Endothelial cell of umbilical vein (primary cell): ENCODE measurements around the gene CREG2. TPM values are rescaled to one million over a fixed set of nuclear protein-coding genes. Genes with fewer than 3 reads are reported as not detected.
"Not testable (repeated sequence)": the region's sequence is repeated elsewhere in the genome, so short reads cannot be mapped to it uniquely, and the experiment has no call there.

Source experiments
- BruUV-seq: library from RNA; stranded (reverse); fragments of 400-500 nt; replicated peaks from 2 replicates; lab custom pipeline; 2021; lab: Mats Ljungman, UMichigan
- CTCF ChIA-PET: fragments of 300-600, 350-600 bp; sonication (Branson Sonifier 250); formaldehyde crosslinking; loops from one replicate; lab custom pipeline; 2021; ENCODE audit warnings: antibody characterized with exemption, inconsistent platforms; lab: Charles Lee
- POLR2A ChIA-PET: fragments of 300-600, 350-600 bp; sonication (Branson Sonifier 250); formaldehyde crosslinking; loops from one replicate; lab custom pipeline; 2021; ENCODE audit warnings: antibody characterized with exemption, inconsistent platforms; lab: Charles Lee
- DNase-seq: peaks from one replicate; pipeline ENCODE4 v3.0.0-alpha.2; 2011; ENCODE audit warnings: low read depth, low spot score
- FAIRE-seq: peaks from 2 replicates; lab custom pipeline; 2011; peaks lifted over from hg19 to GRCh38; lab: Jason Lieb, UNC
- H2AFZ ChIP-seq: 2 replicates; pipeline ENCODE4 v1.6.0; 2012; ENCODE audit warnings: low read depth, low read length, control low read depth, inconsistent platforms
- H3K27ac ChIP-seq: 2 replicates; pipeline ENCODE4 v1.5.1; 2011; ENCODE audit warnings: low read depth, mild to moderate bottlenecking, control low read depth, low read length, moderate library complexity; ENCODE audit not compliant: insufficient read depth
- H3K27me3 ChIP-seq, 2 experiments: 2 replicates each; pipeline versions ENCODE4 v1.6.0 to v1.6.1; 2011; ENCODE audit warnings: low read length in 2 of 2, mixed read lengths in 1 of 2; ENCODE audit not compliant: control insufficient read depth in 2 of 2, insufficient read depth in 2 of 2
- H3K36me3 ChIP-seq, 2 experiments: 2 replicates in 1 of 2; 3 replicates in 1 of 2; pipeline ENCODE4 v1.5.1; 2011; ENCODE audit warnings: low read length in 2 of 2, mild to moderate bottlenecking in 1 of 2, moderate library complexity in 1 of 2; ENCODE audit not compliant: control insufficient read depth in 2 of 2, insufficient read depth in 2 of 2; ENCODE audit errors: extremely low read depth in 1 of 2
- H3K4me1 ChIP-seq: 3 replicates; pipeline ENCODE4 v1.5.1; 2011; ENCODE audit warnings: mild to moderate bottlenecking, low read length; ENCODE audit not compliant: control insufficient read depth, insufficient read depth; ENCODE audit errors: extremely low read depth
- H3K4me2 ChIP-seq: 2 replicates; pipeline ENCODE4 v1.6.1; 2011; ENCODE audit warnings: low read length, control low read depth, mixed read lengths; ENCODE audit not compliant: insufficient read depth
- H3K4me3 ChIP-seq, 3 experiments: fragments of 200-600 bp in 1 of 3; sonication (generic), shearing (Covaris generic) in 1 of 3; replicated peaks in 1 of 3; 2 replicates each; pipeline ENCODE4 v1.5.1; 2011 to 2016; ENCODE audit warnings: control low read depth in 3 of 3, low read length in 3 of 3, mild to moderate bottlenecking in 2 of 3, inconsistent platforms in 1 of 3, low read depth in 1 of 3, moderate library complexity in 1 of 3; ENCODE audit not compliant: insufficient read depth in 1 of 3
- H3K79me2 ChIP-seq: 2 replicates; pipeline ENCODE4 v1.6.0; 2012; ENCODE audit warnings: low read length, inconsistent platforms; ENCODE audit not compliant: control insufficient read depth, insufficient read depth
- H3K9ac ChIP-seq: replicated peaks from 2 replicates; pipeline ENCODE3; 2011; ENCODE audit warnings: low read length, control low read depth; ENCODE audit not compliant: insufficient read depth; ENCODE audit errors: extremely low read depth
- H3K9me1 ChIP-seq: replicated peaks from 3 replicates; pipeline ENCODE4 v1.6.0; 2011; ENCODE audit warnings: mild to moderate bottlenecking, low read length; ENCODE audit not compliant: control insufficient read depth, insufficient read depth; ENCODE audit errors: extremely low read depth
- H3K9me3 ChIP-seq: replicated peaks from 2 replicates; pipeline ENCODE4 v1.5.1; 2012; ENCODE audit warnings: low read length, inconsistent platforms; ENCODE audit not compliant: control insufficient read depth, insufficient read depth
- H4K20me1 ChIP-seq: replicated peaks from 2 replicates; pipeline ENCODE3; 2011; ENCODE audit warnings: mild to moderate bottlenecking, low read length; ENCODE audit not compliant: control insufficient read depth, insufficient read depth; ENCODE audit errors: extremely low read depth
- CTCF ChIP-seq, 2 donors: IDR thresholded peaks; 1 replicate in 1 of 2; 2 replicates in 1 of 2; pipeline ENCODE4 v1.5.1; 2011; ENCODE audit warnings: low read length in 2 of 2, mild to moderate bottlenecking in 2 of 2, moderate library complexity in 2 of 2, control low read depth in 1 of 2, inconsistent platforms in 1 of 2, low read depth in 1 of 2; ENCODE audit not compliant: insufficient read depth in 1 of 2; ENCODE audit errors: extremely low read depth in 1 of 2
- EZH2 ChIP-seq: IDR thresholded peaks from 2 replicates; pipeline ENCODE4 v1.6.1; 2012; ENCODE audit warnings: borderline replicate concordance, low read depth, mild to moderate bottlenecking, moderate library complexity, low read length, inconsistent platforms; ENCODE audit not compliant: severe bottlenecking
- FOS ChIP-seq: IDR thresholded peaks from 2 replicates; pipeline ENCODE4 v1.6.1; 2011; ENCODE audit warnings: mild to moderate bottlenecking, low read length, moderate library complexity, borderline replicate concordance; ENCODE audit not compliant: insufficient read depth
- GATA2 ChIP-seq: IDR thresholded peaks from 2 replicates; pipeline ENCODE4 v1.7.0; 2011; ENCODE audit warnings: low read depth, mild to moderate bottlenecking, moderate library complexity, mixed read lengths, low read length; ENCODE audit not compliant: insufficient read length, insufficient read depth
- JUN ChIP-seq: IDR thresholded peaks from 2 replicates; pipeline ENCODE4 v1.6.1; 2011; ENCODE audit warnings: borderline replicate concordance, low read depth; ENCODE audit not compliant: insufficient read length, insufficient read depth
- MAX ChIP-seq: IDR thresholded peaks from 2 replicates; pipeline ENCODE4 v1.6.1; 2011; ENCODE audit not compliant: insufficient read depth, insufficient read length
- MYC ChIP-seq: IDR thresholded peaks from one replicate; pipeline ENCODE4 v1.6.1; 2011; ENCODE audit warnings: mild to moderate bottlenecking, low read depth, low read length
- POLR2A ChIP-seq: IDR thresholded peaks from 2 replicates; pipeline ENCODE4 v1.6.1; 2012; ENCODE audit warnings: low read depth, mild to moderate bottlenecking, control low read depth, low read length
- POLR2AphosphoS5 ChIP-seq: IDR thresholded peaks from 2 replicates; pipeline ENCODE4 v1.6.1; 2012; ENCODE audit warnings: low read depth, mild to moderate bottlenecking, control low read depth, low read length, moderate library complexity; ENCODE audit not compliant: insufficient read depth
- dilution Hi-C: fragments of 300-500 bp; cut with MboI; formaldehyde crosslinking; loops from one replicate; pipeline ENCODE4 v1.15.0; 2019; ENCODE audit warnings: low sequenced_read_pairs; ENCODE audit not compliant: extremely low pct_ligation_motif_present
- intact Hi-C: fragments of 100-400 bp; cut with micrococcal nuclease; formaldehyde crosslinking; loops from one replicate; pipeline ENCODE4 v1.10.0; 2022
- polyA plus RNA-seq, 4 experiments: library from polyadenylated mRNA; depleted of rRNA in 3 of 4; stranded (reverse) in 3 of 4; unstranded in 1 of 4; fragments of >200 nt; gene quantifications; 2 replicates each; pipeline versions ENCODE4 v1.2.1 to v1.2.3, GENCODE V29; 2011 to 2012; ENCODE audit warnings: missing spikeins in 1 of 4
- total RNA-seq: library from RNA; stranded (reverse); gene quantifications from 2 replicates; pipeline ENCODE4 v1.2.3, GENCODE V29; 2021

CREG2 gene
- total and polyA plus RNA-seq, 2 donors (not counting 3 experiments of a cell fraction or from before 2014, with no cell fraction given) = 0.48 to 2.0 TPM

GRCh38 chr2:101354420-101355311, 32.6 kb downstream of the CREG2 start:
- Histone ChIP-seq H3K4me2 (no peak overlapping the region), H3K27me3 (no peaks in the 10 kb centered on the region), H3K27ac (no peak overlapping the region), H3K9me3 (no peaks in the 10 kb centered on the region), H3K4me1 (no peaks in the 10 kb centered on the region), H3K79me2 (no peaks in the 10 kb centered on the region), H3K9me1 (no peaks in the 10 kb centered on the region), H2AFZ (no peak overlapping the region), H4K20me1 (no peaks in the 10 kb centered on the region), H3K9ac (no peak overlapping the region), H3K36me3 (no peaks in the 10 kb centered on the region), H3K4me3 (no peak overlapping the region)
- dilution Hi-C loops (no loop called here), intact Hi-C loops (no loop called here)
- ChIA-PET POLR2A (no interaction called here), CTCF (interaction anchor here (1.3 to 2.3 kb wide), 3 partner anchors 13 to 32 kb away, joined by 3 to 11 read pairs (median 8); partner anchors contain the start of gene CREG2)
- TF ChIP-seq EZH2 (no peak), POLR2A (no peak), MAX (no peak), GATA2 (no peak), POLR2AphosphoS5 (no peak), FOS (no peak), CTCF (IDR thresholded peaks at IDR 0.05; ENCODE audit: extremely low read depth in 1 of 2, insufficient read depth in 1 of 2, low read depth in 1 of 2, low read length in 2 of 2) (no peak), MYC (no peak), JUN (no peak)
- DNase-seq (no peak), FAIRE-seq (no peak)
- no TSS peak for BruUV-seq

GRCh38 chr2:101352631-101353030, 34.7 kb downstream of the CREG2 start:
- H3K9me3 ChIP-seq, H3K27ac ChIP-seq, H2AFZ ChIP-seq, FAIRE-seq, DNase-seq, H3K4me1 ChIP-seq, dilution Hi-C loops, H3K36me3 ChIP-seq, POLR2A ChIA-PET, intact Hi-C loops, H3K27me3 ChIP-seq, H3K9me1 ChIP-seq, H3K4me2 ChIP-seq, H3K9ac ChIP-seq, H3K4me3 ChIP-seq, H3K79me2 ChIP-seq, BruUV-seq, H4K20me1 ChIP-seq: not testable (repeated sequence)
- CTCF ChIA-PET = interaction anchor here (4.1 to 5.1 kb wide), 2 partner anchors 11 to 35 kb away, joined by 38 to 47 read pairs; partner anchors contain the start of gene CREG2
